OCI-M2 (cell line): ENCODE results near the gene BAZ1B.
"Not testable (repeated sequence)": the region's sequence is repeated elsewhere in the genome, so short reads cannot be mapped to it uniquely, and the experiment has no call there.

Experiments used
- DNase-seq: peaks from one replicate; lab custom pipeline; 2025; ENCODE audit not compliant: unreplicated experiment; lab: John Stamatoyannopoulos, UW

Gene BAZ1B

GRCh38 chr7:73429622-73430505, 92.2 kb downstream of the BAZ1B start:
- DNase-seq, result no peak

GRCh38 chr7:73429215-73429614, 92.9 kb downstream of the BAZ1B start:
- DNase-seq, result no peak

- DNase-seq, result no peak
Observed at GRCh38 chr7:73427902-73428787, 93.9 kb downstream of the BAZ1B start.

GRCh38 chr7:73426016-73426415, 96.1 kb downstream of the BAZ1B start:
- no peak for DNase-seq

GRCh38 chr7:73425356-73425983, 96.6 kb downstream of the BAZ1B start:
- DNase-seq, result no peak

GRCh38 chr7:73424489-73424885, 97.6 kb downstream of the BAZ1B start:
- no peak for DNase-seq

GRCh38 chr7:73423519-73424488, 98.3 kb downstream of the BAZ1B start:
- DNase-seq, result no peak

- not testable (repeated sequence) for DNase-seq
Observed at GRCh38 chr7:73420610-73421009, 101.5 kb downstream of the BAZ1B start.

GRCh38 chr7:73420016-73420415, 102.1 kb downstream of the BAZ1B start:
- not testable (repeated sequence) for DNase-seq

- DNase-seq, result no peak
Observed at GRCh38 chr7:73418113-73418703, 103.9 kb downstream of the BAZ1B start.

GRCh38 chr7:73410541-73411131, 111.5 kb downstream of the BAZ1B start:
- not testable (repeated sequence) for DNase-seq

- DNase-seq, result not testable (repeated sequence)
Observed at GRCh38 chr7:73404860-73405259, 117.2 kb downstream of the BAZ1B start.

GRCh38 chr7:73399185-73400050, 122.7 kb downstream of the BAZ1B start:
- not testable (repeated sequence) for DNase-seq

GRCh38 chr7:73397521-73398281, 124.4 kb downstream of the BAZ1B start:
- no peak for DNase-seq

GRCh38 chr7:73395538-73396503, 126.3 kb downstream of the BAZ1B start:
- DNase-seq, result no peak

- no peak for DNase-seq
Observed at GRCh38 chr7:73394422-73394821, 127.7 kb downstream of the BAZ1B start.

- DNase-seq, result no peak
Observed at GRCh38 chr7:73391396-73391795, 130.7 kb downstream of the BAZ1B start.
